NCI-H510A treated with DMSO at 0.1 percent for 48 hours (cell line): ENCODE measurements around the gene GNG4.

ENCODE experiments used
- DNase-seq: peaks from one replicate; lab custom pipeline; 2025; lab: John Stamatoyannopoulos, UW

Gene GNG4

GRCh38 chr1:235649368-235650163, at the start of gene GNG4:
GNG4 (minus strand) TSS chr1:235649784; CDS start chr1:235583838, 65,946 bp downstream.
- DNase-seq, result peak; percentile 37

- DNase-seq, result no peak
These were observed 47.9 kb upstream of the GNG4 start for GRCh38 chr1:235697508-235697907.

- DNase-seq, result no peak
These were observed 39.8 kb upstream of the GNG4 start for GRCh38 chr1:235689356-235689755.

GRCh38 chr1:235688096-235688495, 38.5 kb upstream of the GNG4 start:
- DNase-seq, result no peak

- no peak for DNase-seq
These were observed 34.1 kb upstream of the GNG4 start for GRCh38 chr1:235683653-235684052.

- DNase-seq, result no peak
These were observed 32.6 kb upstream of the GNG4 start for GRCh38 chr1:235682216-235682615.

- no peak for DNase-seq
These were observed 30.1 kb upstream of the GNG4 start for GRCh38 chr1:235679644-235680043.

- no peak for DNase-seq
These were observed 29.4 kb upstream of the GNG4 start for GRCh38 chr1:235679005-235679404.

- DNase-seq, result no peak
These were observed 25.7 kb upstream of the GNG4 start for GRCh38 chr1:235675152-235675890.

GRCh38 chr1:235673981-235674380, 24.4 kb upstream of the GNG4 start:
- no peak for DNase-seq

- DNase-seq, result no peak
These were observed 22.4 kb upstream of the GNG4 start for GRCh38 chr1:235671992-235672391.

- DNase-seq, result no peak
These were observed 20.7 kb upstream of the GNG4 start for GRCh38 chr1:235670157-235670776.

GRCh38 chr1:235669277-235669676, 19.7 kb upstream of the GNG4 start:
- DNase-seq, result no peak

GRCh38 chr1:235663628-235664027, 14.0 kb upstream of the GNG4 start:
- no peak for DNase-seq

GRCh38 chr1:235661568-235661967, 12.0 kb upstream of the GNG4 start:
- no peak for DNase-seq

GRCh38 chr1:235659186-235659771, 9.7 kb upstream of the GNG4 start:
- no peak for DNase-seq

- DNase-seq, result peak; percentile 7
These were observed 8.4 kb upstream of the GNG4 start for GRCh38 chr1:235657747-235658526.

- no peak for DNase-seq
These were observed 7.7 kb upstream of the GNG4 start for GRCh38 chr1:235657269-235657668.

GRCh38 chr1:235652364-235652763, 2.8 kb upstream of the GNG4 start:
- no peak for DNase-seq

- no peak for DNase-seq
These were observed 1.7 kb upstream of the GNG4 start for GRCh38 chr1:235651170-235651806.
